Measurements from ENCODE around the gene CTDNEP1. TPM values are rescaled to one million over a fixed set of nuclear protein-coding genes. Genes with fewer than 3 reads are reported as not detected.

CTDNEP1 gene
- total RNA-seq, 1 donor from 2014 or later = 165 TPM

DNA sequence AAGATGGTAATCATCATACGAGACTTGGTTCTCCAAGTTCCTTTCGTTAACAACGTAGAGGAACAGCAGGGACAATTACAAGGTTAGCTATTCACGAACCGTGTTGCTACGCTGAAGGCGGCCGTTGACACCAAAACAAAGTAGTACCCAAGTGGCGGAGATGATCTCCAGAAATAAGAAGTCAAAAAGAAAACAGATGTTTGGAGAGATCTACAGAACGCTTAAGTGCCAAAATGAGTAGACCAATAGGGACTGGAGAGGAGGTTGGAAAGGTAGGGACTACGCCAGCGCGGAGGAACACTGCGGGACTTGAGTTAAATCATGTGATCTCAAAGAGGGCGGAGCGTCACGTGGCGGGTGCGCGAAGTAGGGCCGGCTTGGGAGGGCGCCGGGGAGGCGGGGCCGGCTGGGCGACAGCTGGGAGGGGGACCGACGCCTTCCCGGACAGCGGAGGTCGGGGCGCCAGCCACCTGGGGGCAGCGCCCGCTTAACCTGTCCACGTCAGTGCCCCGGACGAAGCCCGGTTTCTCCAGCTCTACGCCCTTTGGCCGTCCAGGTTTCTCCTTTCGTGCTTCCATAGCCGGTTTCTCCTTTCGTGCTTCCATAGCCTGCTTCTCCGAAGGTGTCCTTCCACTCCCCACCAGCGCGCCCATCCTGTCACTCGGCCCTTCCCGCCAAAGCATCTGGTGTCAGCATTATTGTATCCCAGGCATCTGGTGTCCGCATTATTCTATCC is 8.6 kb downstream of the CTDNEP1 start:
- POLR2A ChIA-PET = interaction anchor here (0.6 to 15.0 kb wide), 16 partner anchors 7 to 1052 kb away, joined by 3 to 245 read pairs (median 6); partner anchors contain the start of genes ACADVL, ACAP1, CTDNEP1 and DLG4
- ATAC-seq (ENCODE audit: low read depth) = peak; percentile 34
- Mint-ChIP-seq H3K4me3 (peak overlapping the region; percentile 99), H3K4me1 (peaks cover 40% of the 10 kb centered on the region), H3K9me3 (no peaks in the 10 kb centered on the region), H3K27me3 (no peaks in the 10 kb centered on the region), H3K36me3 (ENCODE audit: low read depth) (peaks cover 67% of the 10 kb centered on the region), H3K27ac (peak overlapping the region; percentile 100)
- TF ChIP-seq, protein P1, sequence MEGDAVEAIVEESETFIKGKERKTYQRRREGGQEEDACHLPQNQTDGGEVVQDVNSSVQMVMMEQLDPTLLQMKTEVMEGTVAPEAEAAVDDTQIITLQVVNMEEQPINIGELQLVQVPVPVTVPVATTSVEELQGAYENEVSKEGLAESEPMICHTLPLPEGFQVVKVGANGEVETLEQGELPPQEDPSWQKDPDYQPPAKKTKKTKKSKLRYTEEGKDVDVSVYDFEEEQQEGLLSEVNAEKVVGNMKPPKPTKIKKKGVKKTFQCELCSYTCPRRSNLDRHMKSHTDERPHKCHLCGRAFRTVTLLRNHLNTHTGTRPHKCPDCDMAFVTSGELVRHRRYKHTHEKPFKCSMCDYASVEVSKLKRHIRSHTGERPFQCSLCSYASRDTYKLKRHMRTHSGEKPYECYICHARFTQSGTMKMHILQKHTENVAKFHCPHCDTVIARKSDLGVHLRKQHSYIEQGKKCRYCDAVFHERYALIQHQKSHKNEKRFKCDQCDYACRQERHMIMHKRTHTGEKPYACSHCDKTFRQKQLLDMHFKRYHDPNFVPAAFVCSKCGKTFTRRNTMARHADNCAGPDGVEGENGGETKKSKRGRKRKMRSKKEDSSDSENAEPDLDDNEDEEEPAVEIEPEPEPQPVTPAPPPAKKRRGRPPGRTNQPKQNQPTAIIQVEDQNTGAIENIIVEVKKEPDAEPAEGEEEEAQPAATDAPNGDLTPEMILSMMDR (IDR thresholded peaks at IDR 0.05) = no peak
- intact Hi-C loops (cut with micrococcal nuclease) = loop anchor here (1.0 kb wide), 3 partner anchors 9 to 64 kb away; partner anchors contain the start of genes EIF5A and ELP5
- peak; percentile 88 for DNase-seq
- CTCF ChIA-PET = interaction anchor here (0.7 to 1.3 kb wide), 4 partner anchors 9 to 190 kb away, joined by 3 to 8 read pairs (median 4); partner anchors contain the start of genes ACADVL, CTDNEP1 and DLG4

DNA sequence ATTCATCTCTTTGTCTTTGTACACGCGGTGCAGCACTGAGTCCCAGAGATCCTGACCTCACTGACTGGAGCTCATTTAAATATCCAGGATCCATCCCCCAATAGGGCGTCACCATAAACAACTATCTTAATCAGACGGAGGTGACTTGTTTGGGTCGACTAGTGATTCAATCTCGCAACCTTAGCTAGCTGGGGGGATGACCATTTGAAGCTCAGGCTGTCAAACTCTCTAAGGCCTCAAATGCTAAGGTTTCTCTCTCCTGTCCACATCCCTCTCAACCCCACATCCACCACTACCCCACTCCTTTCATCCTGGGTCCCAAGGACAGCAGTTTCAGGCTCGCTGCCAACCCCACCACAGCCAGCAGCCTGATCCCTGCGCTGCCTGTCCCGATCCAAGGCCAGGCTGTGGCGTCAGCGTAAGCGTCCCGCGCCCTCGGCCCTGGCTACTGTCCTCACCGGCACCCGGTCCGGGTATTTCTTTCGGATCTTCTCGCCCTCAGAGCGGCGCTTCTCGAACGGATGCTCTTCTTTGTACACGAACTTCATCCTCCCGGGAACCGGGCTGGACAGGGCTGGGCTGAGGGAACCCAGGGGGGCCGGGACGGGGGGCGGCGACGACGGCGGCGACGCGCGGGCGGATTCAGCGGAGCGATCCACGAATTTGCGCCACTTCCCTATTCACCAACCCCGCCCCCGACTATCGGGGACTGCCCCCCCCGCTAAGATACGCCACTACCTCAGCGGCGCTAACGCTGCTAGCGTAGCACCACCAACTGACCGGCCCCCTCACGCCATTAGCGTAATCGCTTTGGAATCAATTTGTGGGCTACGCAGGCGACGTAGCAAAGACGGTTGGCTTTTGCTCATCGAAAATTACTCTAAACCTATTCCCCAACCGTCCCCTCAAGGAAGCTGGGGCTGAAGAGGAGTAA is 9.5 kb downstream of the CTDNEP1 start, which contains the start of gene GABARAP:
Gene GABARAP (minus strand): TSS at position 667 of the 934 bp plus-strand sequence. CDS start 119 bp downstream, at position 548.
- no peaks in the 10 kb centered on the region for H3K27me3 Mint-ChIP-seq
- CTCF ChIA-PET = interaction anchor here (0.7 to 1.3 kb wide), 4 partner anchors 9 to 190 kb away, joined by 3 to 8 read pairs (median 4); partner anchors contain the start of genes ACADVL, CTDNEP1 and DLG4
- POLR2A ChIA-PET = interaction anchor here (0.5 to 15.0 kb wide), 18 partner anchors 8 to 1053 kb away, joined by 3 to 245 read pairs (median 8); partner anchors contain the start of genes ACADVL, ACAP1, CTDNEP1 and DLG4
- peak within 1 kb of the TSS; percentile 100 for H3K27ac Mint-ChIP-seq
- H3K4me3 Mint-ChIP-seq = peak within 1 kb of the TSS; percentile 99
- intact Hi-C loops (cut with micrococcal nuclease) = loop anchor here (1.0 kb wide), 3 partner anchors 10 to 65 kb away; partner anchors contain the start of genes EIF5A and ELP5
- peak; percentile 51 for ATAC-seq (ENCODE audit: low read depth)
- peaks cover 43% of the 10 kb centered on the region for H3K4me1 Mint-ChIP-seq
- TF ChIP-seq, protein P1 (IDR thresholded peaks at IDR 0.05) = no peak
- DNase-seq = peak; percentile 91
- H3K9me3 Mint-ChIP-seq = no peaks in the 10 kb centered on the region
- H3K36me3 Mint-ChIP-seq (ENCODE audit: low read depth) = peaks cover 67% of the 10 kb centered on the region

DNA sequence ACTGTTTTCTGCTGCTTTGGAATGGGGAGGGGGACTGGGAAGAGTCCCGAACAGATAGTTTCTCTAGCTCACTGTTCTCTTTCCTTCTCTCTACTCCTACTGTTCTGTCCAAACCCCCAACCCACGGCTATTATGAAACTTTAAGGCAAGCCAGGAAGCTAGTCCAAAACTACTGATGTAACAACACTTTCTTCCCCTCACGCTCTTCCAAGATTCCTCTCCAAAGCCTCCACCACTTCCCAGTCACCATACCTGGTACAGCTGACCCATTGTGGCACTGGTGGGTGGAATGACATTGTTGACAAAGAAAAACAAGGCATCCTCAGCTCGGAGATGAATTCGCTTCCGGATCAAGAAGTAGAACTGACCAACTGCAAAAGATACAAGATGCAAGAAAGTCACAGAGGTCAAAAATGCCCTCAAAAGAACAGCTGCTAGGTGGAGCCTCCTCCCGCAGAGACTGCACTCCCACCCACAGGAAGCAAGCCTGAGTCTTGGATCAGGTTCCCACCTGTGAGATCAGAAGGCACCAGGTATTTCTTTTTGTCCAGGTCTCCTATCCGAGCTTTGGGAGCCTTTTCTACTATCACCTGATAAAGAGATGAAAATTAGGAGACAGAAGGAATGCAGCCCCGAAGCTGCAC is 10.3 kb downstream of the CTDNEP1 start:
- TF ChIP-seq, protein P1 (IDR thresholded peaks at IDR 0.05) = no peak
- ATAC-seq (ENCODE audit: low read depth) = no peak

DNA sequence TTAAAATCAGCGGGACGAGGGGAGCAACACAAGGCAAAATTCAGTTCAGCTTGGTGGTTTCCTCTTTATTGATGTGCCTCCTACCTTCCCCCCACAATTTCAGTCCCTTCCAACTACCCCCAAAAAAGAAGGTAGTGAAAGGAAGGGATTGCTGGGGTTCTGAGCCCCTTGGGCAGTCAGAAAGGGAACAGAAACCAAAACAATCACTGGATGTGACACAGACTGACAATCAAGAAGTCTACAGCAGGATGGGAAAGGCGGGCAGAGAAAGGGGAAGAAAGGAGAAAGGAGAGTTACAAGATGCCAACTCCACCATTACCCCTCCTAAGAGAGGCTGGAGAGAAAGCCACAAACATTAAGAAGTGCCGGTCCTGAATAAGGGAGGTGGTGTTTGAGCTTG is 11.2 kb downstream of the CTDNEP1 start:
- H3K4me1 Mint-ChIP-seq = peaks cover 53% of the 10 kb centered on the region
- no peak for DNase-seq
- CTCF ChIA-PET = no interaction called here

More for the DNA sequence above, 10.3 kb downstream of the CTDNEP1 start:
- intact Hi-C loops (cut with micrococcal nuclease) = no loop called here
- peak overlapping the region; percentile 100 for H3K27ac Mint-ChIP-seq
- H3K36me3 Mint-ChIP-seq (ENCODE audit: low read depth) = peaks cover 67% of the 10 kb centered on the region
- POLR2A ChIA-PET = interaction anchor here (0.8 to 15.0 kb wide), 6 partner anchors 9 to 1054 kb away, joined by 3 to 245 read pairs (median 18); partner anchors contain the start of genes ACADVL, CTDNEP1, DLG4 and ELP5
- no peak for DNase-seq
- no peaks in the 10 kb centered on the region for H3K27me3 Mint-ChIP-seq
- H3K4me3 Mint-ChIP-seq = peak overlapping the region; percentile 99
- H3K9me3 Mint-ChIP-seq = no peaks in the 10 kb centered on the region
- CTCF ChIA-PET = no interaction called here
- peaks cover 45% of the 10 kb centered on the region for H3K4me1 Mint-ChIP-seq

More for the DNA sequence above, 11.2 kb downstream of the CTDNEP1 start:
- Mint-ChIP-seq H3K4me3 (peak overlapping the region; percentile 99), H3K9me3 (no peaks in the 10 kb centered on the region), H3K36me3 (ENCODE audit: low read depth) (peaks cover 69% of the 10 kb centered on the region), H3K27ac (peak overlapping the region; percentile 100), H3K27me3 (no peaks in the 10 kb centered on the region)
- no peak for ATAC-seq (ENCODE audit: low read depth)
- POLR2A ChIA-PET = interaction anchor here (0.7 to 15.0 kb wide), 6 partner anchors 10 to 244 kb away, joined by 3 to 245 read pairs (median 23); partner anchors contain the start of genes ACADVL, CTDNEP1, DLG4 and ELP5
- TF ChIP-seq, protein P1 (IDR thresholded peaks at IDR 0.05) = no peak
- intact Hi-C loops (cut with micrococcal nuclease) = no loop called here

Measured in activated B cell treated with CpG ODN at 0.5 μM for 24 hours (primary cell).